Measurements from ENCODE around the gene RBM39. TPM values are rescaled to one million over a fixed set of nuclear protein-coding genes. Genes with fewer than 3 reads are reported as not detected.

RBM39 gene
- total and polyA plus RNA-seq, 9 donors = 247 to 389 (median 328) TPM

DNA sequence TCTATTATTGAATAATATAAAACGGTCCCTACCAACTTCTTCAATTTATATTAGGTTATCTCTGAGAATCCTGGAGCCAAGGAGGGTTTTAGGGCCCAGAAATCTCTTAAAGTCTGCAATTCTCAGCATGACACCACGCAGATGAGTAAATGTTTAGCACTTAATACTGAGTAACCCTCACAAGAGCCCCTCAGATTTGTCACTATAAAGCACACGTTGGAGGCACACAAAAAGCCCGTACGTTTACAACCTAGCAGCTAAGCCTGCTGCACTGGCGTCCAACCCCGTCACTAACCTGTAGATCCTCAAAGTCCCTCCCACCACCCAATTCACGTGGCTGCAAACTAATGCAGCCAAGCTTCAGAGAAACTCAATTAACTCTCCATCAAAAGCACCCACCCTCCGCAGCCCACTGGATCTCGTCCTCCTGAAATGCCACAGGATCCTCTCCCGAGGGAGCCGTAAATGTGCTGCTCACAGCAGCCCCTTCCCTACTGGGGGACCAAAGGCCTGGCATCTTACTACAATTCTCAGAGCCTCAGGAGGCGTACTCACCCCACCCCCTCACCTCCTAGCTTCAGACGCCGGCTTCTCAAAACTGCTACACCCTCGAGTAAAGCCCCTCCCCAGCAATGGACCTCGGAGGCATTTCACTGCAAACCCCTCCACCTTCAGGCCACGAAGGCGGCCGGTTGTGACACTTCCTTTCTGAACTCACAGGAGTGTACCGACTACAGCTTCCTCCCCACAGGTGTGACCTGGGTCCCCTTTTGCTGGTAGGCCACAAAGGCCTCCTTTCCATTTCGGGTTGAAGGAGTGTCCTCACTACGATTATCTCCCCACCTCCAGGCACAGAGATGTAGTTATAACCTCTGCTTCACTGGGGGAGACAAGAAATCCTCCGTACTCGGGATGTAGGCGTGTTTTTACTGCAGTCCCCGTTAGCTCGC lies 78.3 kb downstream of the RBM39 start:
- peak overlapping the region; percentile 94 for H3K27ac ChIP-seq
- intact Hi-C loops (cut with DNase I) = loop anchor here in 2 of 4 donors (2.0 to 5.0 kb wide), 2 partner anchors 46 to 47 kb away; partner anchors contain the start of gene SPAG4 (in 1 of the 2)
- peaks cover 6% of the 10 kb centered on the region for H3K4me1 ChIP-seq (ENCODE audit: insufficient read depth)
- H3K27me3 ChIP-seq = no peaks in the 10 kb centered on the region
- H3K9me3 ChIP-seq = no peaks in the 10 kb centered on the region
- peak; percentile 24 to 53 (median 50) for DNase-seq
- WGBS, 3 donors = 0 to 1% (median 1%) methylated on average over 28 of the region's 28 CpGs
- no peaks in the 10 kb centered on the region for H3K36me3 ChIP-seq
- TF ChIP-seq, protein P1, sequence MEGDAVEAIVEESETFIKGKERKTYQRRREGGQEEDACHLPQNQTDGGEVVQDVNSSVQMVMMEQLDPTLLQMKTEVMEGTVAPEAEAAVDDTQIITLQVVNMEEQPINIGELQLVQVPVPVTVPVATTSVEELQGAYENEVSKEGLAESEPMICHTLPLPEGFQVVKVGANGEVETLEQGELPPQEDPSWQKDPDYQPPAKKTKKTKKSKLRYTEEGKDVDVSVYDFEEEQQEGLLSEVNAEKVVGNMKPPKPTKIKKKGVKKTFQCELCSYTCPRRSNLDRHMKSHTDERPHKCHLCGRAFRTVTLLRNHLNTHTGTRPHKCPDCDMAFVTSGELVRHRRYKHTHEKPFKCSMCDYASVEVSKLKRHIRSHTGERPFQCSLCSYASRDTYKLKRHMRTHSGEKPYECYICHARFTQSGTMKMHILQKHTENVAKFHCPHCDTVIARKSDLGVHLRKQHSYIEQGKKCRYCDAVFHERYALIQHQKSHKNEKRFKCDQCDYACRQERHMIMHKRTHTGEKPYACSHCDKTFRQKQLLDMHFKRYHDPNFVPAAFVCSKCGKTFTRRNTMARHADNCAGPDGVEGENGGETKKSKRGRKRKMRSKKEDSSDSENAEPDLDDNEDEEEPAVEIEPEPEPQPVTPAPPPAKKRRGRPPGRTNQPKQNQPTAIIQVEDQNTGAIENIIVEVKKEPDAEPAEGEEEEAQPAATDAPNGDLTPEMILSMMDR (IDR thresholded peaks at IDR 0.05) = no peak
- peak overlapping the region; percentile 86 for H3K4me3 ChIP-seq

DNA sequence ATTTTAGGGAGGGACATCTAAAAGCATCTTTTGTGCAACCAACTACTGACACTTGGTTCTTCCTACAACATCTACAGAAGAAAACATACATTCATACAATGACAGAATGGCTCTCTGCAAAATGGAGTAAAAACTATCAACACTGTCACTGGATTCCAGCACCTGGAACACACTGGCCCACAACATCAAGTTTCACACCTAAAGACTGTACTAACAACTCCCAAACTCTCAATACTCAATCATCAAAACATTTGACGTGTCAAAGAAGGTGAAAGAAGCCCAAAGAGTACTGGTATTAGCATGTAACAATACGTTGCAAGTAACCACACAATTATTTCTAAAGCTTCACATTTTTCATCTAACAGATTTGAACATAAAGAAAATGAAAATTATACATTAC lies 79.5 kb downstream of the RBM39 start:
- no peak for DNase-seq
- 24 to 26% (median 25%) methylated on average over 2 of the region's 2 CpGs for WGBS, 3 donors
- no peak for TF ChIP-seq POLR2A (IDR thresholded peaks at IDR 0.05)
- TF ChIP-seq EP300 (IDR thresholded peaks at IDR 0.05) = no peak
- TF ChIP-seq, protein P1 (IDR thresholded peaks at IDR 0.05) = no peak
- Histone ChIP-seq H3K9me3 (no peaks in the 10 kb centered on the region), H3K27ac (no peak overlapping the region), H3K36me3 (no peaks in the 10 kb centered on the region), H3K27me3 (no peaks in the 10 kb centered on the region), H3K4me3 (peak overlapping the region; percentile 86), H3K4me1 (ENCODE audit: insufficient read depth) (peaks cover 9% of the 10 kb centered on the region)
- intact Hi-C loops (cut with DNase I) = loop anchor here in 1 of 4 donors (5.0 kb wide), 1 partner anchor 45 kb away; the partner anchor contains the start of gene SPAG4

DNA sequence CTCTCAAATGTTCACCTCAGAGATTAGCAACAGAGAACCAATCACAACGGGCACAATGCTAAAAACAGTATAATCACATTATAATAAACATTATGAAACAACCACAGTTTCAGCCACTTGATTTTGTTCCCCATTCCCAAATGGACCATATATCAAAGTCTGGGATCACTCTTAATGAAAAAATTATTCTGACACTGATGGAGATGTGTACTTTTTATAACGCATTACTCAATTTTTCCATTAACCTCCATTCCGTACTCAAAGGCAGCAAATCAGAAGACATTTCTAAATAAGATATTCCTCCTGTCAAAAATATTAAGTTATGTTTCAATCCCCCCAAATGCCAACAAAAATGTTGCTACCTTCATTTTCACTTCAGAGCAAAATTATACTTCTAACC lies 80.2 kb downstream of the RBM39 start:
- no peaks in the 10 kb centered on the region for H3K36me3 ChIP-seq
- H3K4me1 ChIP-seq (ENCODE audit: insufficient read depth) = peaks cover 9% of the 10 kb centered on the region
- no peaks in the 10 kb centered on the region for H3K27me3 ChIP-seq
- no peaks in the 10 kb centered on the region for H3K9me3 ChIP-seq
- 29 to 33% (median 31%) methylated on average over 3 of the region's 3 CpGs for WGBS, 3 donors
- no peak for DNase-seq
- H3K27ac ChIP-seq = no peak overlapping the region
- no peak for TF ChIP-seq EP300 (IDR thresholded peaks at IDR 0.05)
- TF ChIP-seq POLR2A (IDR thresholded peaks at IDR 0.05) = no peak
- TF ChIP-seq, protein P1 (IDR thresholded peaks at IDR 0.05) = no peak
- intact Hi-C loops (cut with DNase I) = loop anchor here in 1 of 4 donors (5.0 kb wide), 1 partner anchor 45 kb away; the partner anchor contains the start of gene SPAG4
- peak overlapping the region; percentile 10 for H3K4me3 ChIP-seq

DNA sequence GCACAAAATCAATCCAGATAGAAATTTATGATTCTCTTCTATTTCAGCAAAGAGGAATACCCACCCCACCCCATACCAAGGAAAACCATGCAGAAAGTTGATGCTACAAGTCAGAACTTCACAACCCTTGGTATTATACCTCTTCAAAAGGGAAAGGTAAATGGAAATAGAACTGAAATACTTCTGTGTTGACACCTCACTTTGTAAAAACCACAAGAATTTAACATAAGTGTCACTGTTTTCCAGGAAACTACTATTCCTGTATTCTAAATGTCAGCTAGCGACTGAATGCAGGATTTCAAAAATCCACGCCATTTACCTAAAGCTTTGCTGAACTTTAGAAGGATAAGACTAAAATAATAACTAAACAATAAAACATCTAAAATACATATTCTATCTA lies 81.0 kb downstream of the RBM39 start:
- no peak for DNase-seq
- WGBS, 3 donors = 85 to 90% (median 88%) methylated on average over 2 of the region's 2 CpGs
- no peaks in the 10 kb centered on the region for H3K36me3 ChIP-seq
- H3K27me3 ChIP-seq = no peaks in the 10 kb centered on the region
- no peak overlapping the region for H3K27ac ChIP-seq
- intact Hi-C loops (cut with DNase I) = loop anchor here in 1 of 4 donors (5.0 kb wide), 1 partner anchor 44 kb away; the partner anchor contains the start of gene SPAG4
- peaks cover 13% of the 10 kb centered on the region for H3K4me1 ChIP-seq (ENCODE audit: insufficient read depth)
- H3K4me3 ChIP-seq = no peak overlapping the region
- no peaks in the 10 kb centered on the region for H3K9me3 ChIP-seq
- TF ChIP-seq POLR2A (IDR thresholded peaks at IDR 0.05) = no peak
- TF ChIP-seq, protein P1 (IDR thresholded peaks at IDR 0.05) = no peak
- no peak for TF ChIP-seq EP300 (IDR thresholded peaks at IDR 0.05)
